ENCODE results near the gene NCAN. TPM values are rescaled to one million over a fixed set of nuclear protein-coding genes. Genes with fewer than 3 reads are reported as not detected.

NCAN gene
- total RNA-seq, 1 experiment from 2014 or later: 0.15 TPM

DNA sequence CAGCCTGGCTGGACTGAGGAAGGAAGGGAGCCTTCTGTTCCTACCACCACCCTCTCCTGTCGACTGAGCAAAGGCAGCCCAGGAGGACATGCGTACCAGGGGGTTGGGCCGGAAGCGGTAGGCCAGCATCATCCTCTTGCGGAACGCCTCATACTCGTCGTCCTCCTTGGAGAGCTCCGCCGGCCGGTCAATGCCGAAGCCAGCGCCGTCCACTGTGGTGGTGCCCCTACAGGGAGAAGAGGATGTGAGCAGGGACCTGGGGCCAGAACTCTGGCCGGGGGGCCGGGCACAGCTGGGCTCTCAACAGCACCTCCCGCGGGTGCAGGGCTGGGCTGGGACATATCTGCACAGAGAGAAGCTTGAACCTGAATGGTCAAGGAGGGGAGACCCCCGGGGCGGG lies 65.1 kb downstream of the NCAN start:
- ATAC-seq: no peak
- BruUV-seq (replicated peaks): no TSS peak
- in situ Hi-C loops (cut with HindIII; ENCODE audit: low pct_unique_long_range_greater_than_20kb, low sequenced_read_pairs) (no loop called here), intact Hi-C loops (cut with micrococcal nuclease; ENCODE audit: unreplicated experiment) (no loop called here)
- no peaks in the 10 kb centered on the region for H3K9me3 ChIP-seq (ENCODE audit: control insufficient read depth, insufficient read depth, low read depth, low read length)
- TF ChIP-seq POLR2AphosphoS5 (IDR thresholded peaks at IDR 0.05; ENCODE audit: low read depth, low read length) (no peak), SIN3A (IDR thresholded peaks at IDR 0.05; ENCODE audit: borderline replicate concordance, insufficient read depth, low read depth, low read length) (no peak), TCF7L2 (IDR thresholded peaks at IDR 0.05; ENCODE audit: low read depth, low read length) (no peak)
- TF ChIP-seq, protein P1, sequence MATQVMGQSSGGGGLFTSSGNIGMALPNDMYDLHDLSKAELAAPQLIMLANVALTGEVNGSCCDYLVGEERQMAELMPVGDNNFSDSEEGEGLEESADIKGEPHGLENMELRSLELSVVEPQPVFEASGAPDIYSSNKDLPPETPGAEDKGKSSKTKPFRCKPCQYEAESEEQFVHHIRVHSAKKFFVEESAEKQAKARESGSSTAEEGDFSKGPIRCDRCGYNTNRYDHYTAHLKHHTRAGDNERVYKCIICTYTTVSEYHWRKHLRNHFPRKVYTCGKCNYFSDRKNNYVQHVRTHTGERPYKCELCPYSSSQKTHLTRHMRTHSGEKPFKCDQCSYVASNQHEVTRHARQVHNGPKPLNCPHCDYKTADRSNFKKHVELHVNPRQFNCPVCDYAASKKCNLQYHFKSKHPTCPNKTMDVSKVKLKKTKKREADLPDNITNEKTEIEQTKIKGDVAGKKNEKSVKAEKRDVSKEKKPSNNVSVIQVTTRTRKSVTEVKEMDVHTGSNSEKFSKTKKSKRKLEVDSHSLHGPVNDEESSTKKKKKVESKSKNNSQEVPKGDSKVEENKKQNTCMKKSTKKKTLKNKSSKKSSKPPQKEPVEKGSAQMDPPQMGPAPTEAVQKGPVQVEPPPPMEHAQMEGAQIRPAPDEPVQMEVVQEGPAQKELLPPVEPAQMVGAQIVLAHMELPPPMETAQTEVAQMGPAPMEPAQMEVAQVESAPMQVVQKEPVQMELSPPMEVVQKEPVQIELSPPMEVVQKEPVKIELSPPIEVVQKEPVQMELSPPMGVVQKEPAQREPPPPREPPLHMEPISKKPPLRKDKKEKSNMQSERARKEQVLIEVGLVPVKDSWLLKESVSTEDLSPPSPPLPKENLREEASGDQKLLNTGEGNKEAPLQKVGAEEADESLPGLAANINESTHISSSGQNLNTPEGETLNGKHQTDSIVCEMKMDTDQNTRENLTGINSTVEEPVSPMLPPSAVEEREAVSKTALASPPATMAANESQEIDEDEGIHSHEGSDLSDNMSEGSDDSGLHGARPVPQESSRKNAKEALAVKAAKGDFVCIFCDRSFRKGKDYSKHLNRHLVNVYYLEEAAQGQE (IDR thresholded peaks at IDR 0.05; ENCODE audit: insufficient read depth in 1 of 2, low read depth in 2 of 2, low read length in 1 of 2): no peak
- TF ChIP-seq, protein P2, sequence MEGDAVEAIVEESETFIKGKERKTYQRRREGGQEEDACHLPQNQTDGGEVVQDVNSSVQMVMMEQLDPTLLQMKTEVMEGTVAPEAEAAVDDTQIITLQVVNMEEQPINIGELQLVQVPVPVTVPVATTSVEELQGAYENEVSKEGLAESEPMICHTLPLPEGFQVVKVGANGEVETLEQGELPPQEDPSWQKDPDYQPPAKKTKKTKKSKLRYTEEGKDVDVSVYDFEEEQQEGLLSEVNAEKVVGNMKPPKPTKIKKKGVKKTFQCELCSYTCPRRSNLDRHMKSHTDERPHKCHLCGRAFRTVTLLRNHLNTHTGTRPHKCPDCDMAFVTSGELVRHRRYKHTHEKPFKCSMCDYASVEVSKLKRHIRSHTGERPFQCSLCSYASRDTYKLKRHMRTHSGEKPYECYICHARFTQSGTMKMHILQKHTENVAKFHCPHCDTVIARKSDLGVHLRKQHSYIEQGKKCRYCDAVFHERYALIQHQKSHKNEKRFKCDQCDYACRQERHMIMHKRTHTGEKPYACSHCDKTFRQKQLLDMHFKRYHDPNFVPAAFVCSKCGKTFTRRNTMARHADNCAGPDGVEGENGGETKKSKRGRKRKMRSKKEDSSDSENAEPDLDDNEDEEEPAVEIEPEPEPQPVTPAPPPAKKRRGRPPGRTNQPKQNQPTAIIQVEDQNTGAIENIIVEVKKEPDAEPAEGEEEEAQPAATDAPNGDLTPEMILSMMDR (IDR thresholded peaks at IDR 0.05): no peak
- no peaks in the 10 kb centered on the region for H3K27me3 ChIP-seq (ENCODE audit: control insufficient read depth, insufficient read depth, low read length)
- no peaks in the 10 kb centered on the region for H3K4me1 ChIP-seq (ENCODE audit: control insufficient read depth, insufficient read depth, low read length)
- DNase-seq (ENCODE audit: low read depth, low spot score): no peak
- H3K36me3 ChIP-seq (ENCODE audit: control insufficient read depth, insufficient read depth, low read length): no peaks in the 10 kb centered on the region
- H3K4me3 ChIP-seq (ENCODE audit: low read depth in 2 of 2, low read length in 2 of 2): no peak overlapping the region
- ChIA-PET POLR2A (no interaction called here), CTCF (no interaction called here)
- H3K27ac ChIP-seq (ENCODE audit: low read length): no peak overlapping the region

DNA sequence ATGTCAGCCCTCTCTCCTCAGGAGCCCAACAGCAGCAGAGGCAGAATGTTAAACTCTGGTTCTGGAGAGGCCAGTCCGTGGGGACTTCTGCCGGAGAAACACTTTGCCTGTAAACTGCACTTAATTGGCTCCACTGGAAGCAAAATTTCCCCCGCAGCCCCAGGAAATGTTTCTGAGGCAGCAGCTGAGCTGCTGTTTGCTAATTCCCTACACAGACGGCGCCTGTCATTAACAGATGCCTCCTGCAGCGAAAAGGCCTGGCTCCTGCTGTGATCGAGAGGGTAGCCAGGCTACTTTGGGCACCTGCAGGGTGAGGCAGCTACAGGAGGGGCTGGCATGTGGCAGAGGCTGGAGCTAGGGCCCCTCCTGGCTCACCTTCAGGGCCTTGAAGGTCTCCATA lies 66.6 kb downstream of the NCAN start:
- H3K36me3 ChIP-seq (ENCODE audit: control insufficient read depth, insufficient read depth, low read length): no peaks in the 10 kb centered on the region
- DNase-seq (ENCODE audit: low read depth, low spot score) (no peak), ATAC-seq (no peak)
- H3K4me1 ChIP-seq (ENCODE audit: control insufficient read depth, insufficient read depth, low read length): no peaks in the 10 kb centered on the region
- TF ChIP-seq, protein P2 (IDR thresholded peaks at IDR 0.05): no peak
- TF ChIP-seq SIN3A (IDR thresholded peaks at IDR 0.05; ENCODE audit: borderline replicate concordance, insufficient read depth, low read depth, low read length) (no peak), TCF7L2 (IDR thresholded peaks at IDR 0.05; ENCODE audit: low read depth, low read length) (no peak), POLR2AphosphoS5 (IDR thresholded peaks at IDR 0.05; ENCODE audit: low read depth, low read length) (no peak)
- TF ChIP-seq, protein P1 (IDR thresholded peaks at IDR 0.05; ENCODE audit: insufficient read depth in 1 of 2, low read depth in 2 of 2, low read length in 1 of 2): no peak
- ChIA-PET POLR2A (no interaction called here), CTCF (no interaction called here)
- no peak overlapping the region for H3K27ac ChIP-seq (ENCODE audit: low read length)
- intact Hi-C loops (cut with micrococcal nuclease; ENCODE audit: unreplicated experiment) (no loop called here), in situ Hi-C loops (cut with HindIII; ENCODE audit: low pct_unique_long_range_greater_than_20kb, low sequenced_read_pairs) (no loop called here)
- no peaks in the 10 kb centered on the region for H3K27me3 ChIP-seq (ENCODE audit: control insufficient read depth, insufficient read depth, low read length)
- BruUV-seq (replicated peaks): no TSS peak
- no peaks in the 10 kb centered on the region for H3K9me3 ChIP-seq (ENCODE audit: control insufficient read depth, insufficient read depth, low read depth, low read length)
- no peak overlapping the region for H3K4me3 ChIP-seq (ENCODE audit: low read depth in 2 of 2, low read length in 2 of 2)
